Measurements from ENCODE around the gene FBXO44. TPM values are rescaled to one million over a fixed set of nuclear protein-coding genes. Genes with fewer than 3 reads are reported as not detected.

Gene FBXO44
- total RNA-seq, 1 experiment from 2014 or later, result 70.8 TPM

- intact Hi-C loops (cut with micrococcal nuclease; ENCODE audit: unreplicated experiment) (loop anchor here (10.0 kb wide), 2 partner anchors 313 to 613 kb away; no protein-coding TSS in a partner anchor), in situ Hi-C loops (cut with HindIII; ENCODE audit: low pct_unique_long_range_greater_than_20kb, low sequenced_read_pairs) (no loop called here)
- ChIA-PET CTCF (no interaction called here), POLR2A (no interaction called here)
- Histone ChIP-seq H3K4me1 (ENCODE audit: control insufficient read depth, insufficient read depth, low read length) (peaks cover 20% of the 10 kb centered on the region), H3K4me3 (ENCODE audit: low read depth in 2 of 2, low read length in 2 of 2) (no peak overlapping the region), H3K36me3 (ENCODE audit: control insufficient read depth, insufficient read depth, low read length) (no peaks in the 10 kb centered on the region), H3K27me3 (ENCODE audit: control insufficient read depth, insufficient read depth, low read length) (no peaks in the 10 kb centered on the region), H3K9me3 (ENCODE audit: control insufficient read depth, insufficient read depth, low read depth, low read length) (no peaks in the 10 kb centered on the region), H3K27ac (ENCODE audit: low read length) (no peak overlapping the region)
- ATAC-seq, result no peak
- no TSS peak for BruUV-seq (replicated peaks)
- no peak for DNase-seq (ENCODE audit: low read depth, low spot score)
- TF ChIP-seq POLR2AphosphoS5 (IDR thresholded peaks at IDR 0.05; ENCODE audit: low read depth, low read length) (no peak), TCF7L2 (IDR thresholded peaks at IDR 0.05; ENCODE audit: low read depth, low read length) (no peak), REST (IDR thresholded peaks at IDR 0.05; ENCODE audit: insufficient read depth in 1 of 2, low read depth in 2 of 2, low read length in 1 of 2) (no peak), SIN3A (IDR thresholded peaks at IDR 0.05; ENCODE audit: borderline replicate concordance, insufficient read depth, low read depth, low read length) (no peak), CTCF (IDR thresholded peaks at IDR 0.05) (no peak)
Observed at GRCh38 chr1:11647333-11647732, 7.3 kb upstream of the FBXO44 start.

GRCh38 chr1:11648039-11648438 is 6.6 kb upstream of the FBXO44 start:
- Histone ChIP-seq H3K4me1 (ENCODE audit: control insufficient read depth, insufficient read depth, low read length) (peaks cover 25% of the 10 kb centered on the region), H3K4me3 (ENCODE audit: low read depth in 2 of 2, low read length in 2 of 2) (no peak overlapping the region), H3K9me3 (ENCODE audit: control insufficient read depth, insufficient read depth, low read depth, low read length) (no peaks in the 10 kb centered on the region), H3K27ac (ENCODE audit: low read length) (no peak overlapping the region), H3K27me3 (ENCODE audit: control insufficient read depth, insufficient read depth, low read length) (no peaks in the 10 kb centered on the region), H3K36me3 (ENCODE audit: control insufficient read depth, insufficient read depth, low read length) (no peaks in the 10 kb centered on the region)
- no TSS peak for BruUV-seq (replicated peaks)
- TF ChIP-seq POLR2AphosphoS5 (IDR thresholded peaks at IDR 0.05; ENCODE audit: low read depth, low read length) (no peak), REST (IDR thresholded peaks at IDR 0.05; ENCODE audit: insufficient read depth in 1 of 2, low read depth in 2 of 2, low read length in 1 of 2) (no peak), CTCF (IDR thresholded peaks at IDR 0.05) (no peak), SIN3A (IDR thresholded peaks at IDR 0.05; ENCODE audit: borderline replicate concordance, insufficient read depth, low read depth, low read length) (no peak), TCF7L2 (IDR thresholded peaks at IDR 0.05; ENCODE audit: low read depth, low read length) (no peak)
- in situ Hi-C loops (cut with HindIII; ENCODE audit: low pct_unique_long_range_greater_than_20kb, low sequenced_read_pairs) (no loop called here), intact Hi-C loops (cut with micrococcal nuclease; ENCODE audit: unreplicated experiment) (loop anchor here (10.0 kb wide), 2 partner anchors 313 to 613 kb away; no protein-coding TSS in a partner anchor)
- DNase-seq (ENCODE audit: low read depth, low spot score), result no peak
- no peak for ATAC-seq
- ChIA-PET CTCF (no interaction called here), POLR2A (no interaction called here)

Measured in Panc1 (cell line).